GM19328 (cell line): ENCODE measurements around the gene PRICKLE1.
A peak's percentile ranks its signal among the peaks of the same experiment; 100 is the strongest.

Source experiments
- ATAC-seq: cut with Tn5 transposase; IDR thresholded peaks from one replicate; pipeline ENCODE4 v1.9.1; 2021; ENCODE audit warnings: mild to moderate bottlenecking, moderate library complexity; ENCODE audit not compliant: unreplicated experiment

The PRICKLE1 gene

GRCh38 chr12:42496886-42497285, 92.7 kb downstream of the PRICKLE1 start:
- no peak for ATAC-seq

- no peak for ATAC-seq
Measured at GRCh38 chr12:42495244-42495643, 94.3 kb downstream of the PRICKLE1 start.

GRCh38 chr12:42492267-42492666, 97.3 kb downstream of the PRICKLE1 start:
- no peak for ATAC-seq

GRCh38 chr12:42490261-42490842, 99.2 kb downstream of the PRICKLE1 start:
- no peak for ATAC-seq

DNA sequence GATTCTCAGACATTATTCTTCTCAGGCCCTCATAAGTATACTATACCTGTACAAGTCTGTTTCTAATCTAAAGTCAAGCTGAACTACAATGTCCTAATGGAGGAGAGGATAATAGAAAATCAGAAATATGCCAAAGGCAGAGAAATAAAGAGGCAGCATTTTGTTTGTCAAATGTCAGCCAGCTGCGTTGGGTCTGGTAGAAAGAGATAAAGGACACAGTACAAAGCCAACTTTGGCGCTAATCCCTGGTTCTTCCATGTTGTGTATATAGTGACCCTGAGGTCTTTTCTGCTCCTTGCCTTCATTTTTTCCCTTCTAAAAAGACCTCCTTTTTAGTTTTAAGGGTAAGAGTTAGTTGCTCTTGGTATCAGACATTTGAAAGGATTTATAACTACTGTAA, 103.1 kb downstream of the PRICKLE1 start:
- no peak for ATAC-seq

GRCh38 chr12:42485823-42486222, 103.7 kb downstream of the PRICKLE1 start:
- ATAC-seq, result no peak

- ATAC-seq, result no peak
Measured at GRCh38 chr12:42484996-42485395, 104.5 kb downstream of the PRICKLE1 start.

- peak; percentile 29 for ATAC-seq
Measured at GRCh38 chr12:42483521-42483790, 106.1 kb downstream of the PRICKLE1 start.

DNA sequence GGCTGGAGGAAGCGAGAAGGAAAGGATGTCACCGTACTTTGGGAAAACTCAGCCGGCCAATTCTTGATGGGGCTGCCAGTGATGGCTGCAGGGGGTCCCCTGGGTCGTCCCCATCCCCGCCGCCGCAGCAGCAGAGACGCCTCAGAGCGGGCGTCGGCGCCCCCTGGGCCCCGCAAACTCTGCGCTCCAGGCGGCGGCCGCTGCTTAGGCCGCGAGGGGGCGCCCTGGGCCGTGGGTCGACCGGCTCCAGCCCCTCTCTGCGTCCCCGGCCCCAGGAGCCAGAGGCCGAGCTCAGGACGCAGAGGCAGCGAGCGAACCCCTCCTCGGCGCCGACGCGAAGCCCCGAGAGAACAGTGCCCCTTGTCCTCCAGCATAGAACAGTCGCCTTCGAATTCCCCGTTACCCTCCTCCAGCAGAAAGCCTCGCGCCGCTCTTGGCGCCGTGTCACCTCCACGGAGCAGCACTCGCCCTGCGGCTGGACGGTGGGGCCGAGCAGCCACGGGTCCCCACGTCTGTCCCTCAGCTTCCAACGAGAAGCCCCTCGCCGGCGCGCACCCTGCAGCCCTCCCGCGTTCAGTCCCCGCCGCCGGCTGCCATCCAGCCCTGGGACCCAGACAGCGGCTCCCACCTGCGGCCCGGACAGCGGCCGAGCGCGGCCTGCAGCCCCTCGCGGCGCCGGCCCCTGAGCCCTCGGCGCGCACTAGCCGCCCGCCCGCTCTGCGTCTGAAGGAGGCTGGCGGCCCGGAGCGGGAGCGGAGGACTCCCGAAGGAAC, 106.6 kb downstream of the PRICKLE1 start:
- peak; percentile 77 for ATAC-seq

DNA sequence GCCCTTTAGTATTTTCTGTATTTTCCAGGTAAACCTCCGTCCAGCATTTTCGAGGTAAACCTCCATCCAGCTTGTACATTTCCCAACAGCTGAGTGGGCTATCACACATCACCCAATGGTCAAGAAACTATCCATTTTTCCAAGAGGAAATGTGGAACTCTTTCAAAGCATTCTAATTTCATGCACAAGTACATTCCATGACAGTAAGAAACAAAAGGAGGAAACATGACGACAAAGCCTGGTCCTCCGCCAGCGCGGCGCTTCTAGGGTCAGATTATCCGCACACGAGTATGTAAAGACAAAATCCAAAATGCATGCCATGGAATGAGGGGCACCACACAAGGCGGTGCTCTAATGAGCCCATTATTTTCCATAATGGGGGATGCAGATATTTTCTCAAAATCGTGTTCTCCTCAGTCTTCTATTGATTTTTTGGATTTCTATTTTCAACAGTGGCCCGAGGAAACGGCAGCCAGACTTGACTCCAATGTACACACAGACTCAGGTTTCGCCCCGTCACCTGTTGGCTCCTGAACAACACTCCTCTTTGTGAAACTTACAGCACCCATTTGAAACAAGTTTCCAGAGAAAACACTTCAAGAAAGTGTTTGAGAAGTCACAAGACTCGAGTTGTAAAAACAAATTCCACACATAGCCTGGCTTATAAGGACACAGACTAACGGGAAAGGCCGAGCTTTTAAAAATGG, 107.4 kb downstream of the PRICKLE1 start:
- ATAC-seq, result no peak

DNA sequence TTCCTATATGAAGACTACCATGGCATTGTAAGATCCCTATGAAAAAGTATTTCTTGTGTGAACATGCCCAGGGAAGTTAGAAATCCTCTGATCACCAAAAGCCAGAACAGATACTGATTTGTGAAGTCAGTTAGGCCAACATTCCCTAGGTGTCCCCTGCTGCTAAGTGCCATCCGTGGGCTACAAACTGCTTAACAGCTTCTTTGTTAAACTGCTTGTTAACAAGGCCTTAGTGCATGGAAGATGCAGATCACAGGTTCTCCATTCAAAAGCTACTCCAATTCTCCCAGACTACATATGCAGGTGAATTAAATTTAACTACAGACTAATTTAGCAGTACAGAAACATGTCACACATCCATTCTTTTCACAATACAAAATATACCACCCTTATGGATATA, 108.2 kb downstream of the PRICKLE1 start:
- ATAC-seq, result no peak

- ATAC-seq, result no peak
Measured at GRCh38 chr12:42477941-42478340, 111.6 kb downstream of the PRICKLE1 start.

DNA sequence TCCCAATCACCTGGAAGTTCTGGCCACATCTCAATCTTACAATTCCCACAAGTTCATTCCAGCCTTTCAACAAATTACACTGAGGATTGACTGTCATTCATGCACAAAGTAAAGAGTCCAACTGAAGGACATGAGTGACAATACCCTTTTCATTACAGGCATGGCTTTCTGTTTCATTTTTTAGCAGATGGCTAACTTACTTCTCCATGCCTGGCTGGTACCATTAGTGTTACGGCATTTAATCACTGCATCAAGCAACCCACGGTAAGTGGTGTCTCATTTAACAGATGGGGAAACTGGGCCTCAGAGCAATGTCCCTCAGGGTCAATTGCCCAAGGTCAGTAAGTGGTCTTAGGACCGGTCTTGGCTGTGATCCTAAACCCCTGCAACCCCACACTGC, 114.4 kb downstream of the PRICKLE1 start:
- no peak for ATAC-seq

- no peak for ATAC-seq
Measured at GRCh38 chr12:42474391-42474790, 115.2 kb downstream of the PRICKLE1 start.

DNA sequence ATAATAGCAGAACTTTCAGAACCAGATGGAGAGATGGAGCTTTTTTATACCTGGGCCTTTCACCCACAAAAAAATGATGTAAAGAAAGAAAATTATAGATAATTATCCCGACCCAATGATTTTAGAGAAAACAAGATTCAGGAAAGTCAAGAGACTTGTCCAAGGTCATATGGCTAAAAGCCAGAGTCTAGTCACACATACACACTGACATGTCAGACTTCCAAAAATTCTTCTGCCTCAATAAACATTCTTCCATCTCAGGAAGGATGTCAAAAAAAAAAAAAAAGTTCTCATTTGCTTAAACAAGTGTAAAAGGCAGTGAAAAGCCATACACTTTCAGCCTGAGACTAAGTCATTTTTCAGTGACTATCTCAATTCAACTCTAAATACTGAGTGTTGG, 116.0 kb downstream of the PRICKLE1 start:
- no peak for ATAC-seq

- ATAC-seq, result no peak
Measured at GRCh38 chr12:42473130-42473529, 116.4 kb downstream of the PRICKLE1 start.

DNA sequence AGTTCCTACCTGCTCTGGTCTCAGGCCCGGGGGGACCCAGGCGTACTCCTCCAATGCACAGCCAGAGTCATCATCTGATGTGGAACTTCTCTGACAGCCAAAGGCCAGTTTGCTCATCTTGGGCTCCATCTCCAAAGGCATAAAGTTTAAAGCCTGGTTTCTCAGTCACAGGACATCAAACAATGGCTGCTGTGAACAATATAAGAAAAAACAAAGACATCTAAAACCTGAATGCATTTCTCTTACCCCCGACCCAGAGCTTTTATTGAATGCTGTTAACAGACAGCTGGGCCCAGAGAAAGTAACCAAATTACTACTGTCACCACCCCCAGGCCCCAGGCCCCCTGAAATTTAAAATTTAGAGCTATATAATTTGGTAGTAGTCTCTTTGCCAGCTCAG, 117.2 kb downstream of the PRICKLE1 start:
- no peak for ATAC-seq

DNA sequence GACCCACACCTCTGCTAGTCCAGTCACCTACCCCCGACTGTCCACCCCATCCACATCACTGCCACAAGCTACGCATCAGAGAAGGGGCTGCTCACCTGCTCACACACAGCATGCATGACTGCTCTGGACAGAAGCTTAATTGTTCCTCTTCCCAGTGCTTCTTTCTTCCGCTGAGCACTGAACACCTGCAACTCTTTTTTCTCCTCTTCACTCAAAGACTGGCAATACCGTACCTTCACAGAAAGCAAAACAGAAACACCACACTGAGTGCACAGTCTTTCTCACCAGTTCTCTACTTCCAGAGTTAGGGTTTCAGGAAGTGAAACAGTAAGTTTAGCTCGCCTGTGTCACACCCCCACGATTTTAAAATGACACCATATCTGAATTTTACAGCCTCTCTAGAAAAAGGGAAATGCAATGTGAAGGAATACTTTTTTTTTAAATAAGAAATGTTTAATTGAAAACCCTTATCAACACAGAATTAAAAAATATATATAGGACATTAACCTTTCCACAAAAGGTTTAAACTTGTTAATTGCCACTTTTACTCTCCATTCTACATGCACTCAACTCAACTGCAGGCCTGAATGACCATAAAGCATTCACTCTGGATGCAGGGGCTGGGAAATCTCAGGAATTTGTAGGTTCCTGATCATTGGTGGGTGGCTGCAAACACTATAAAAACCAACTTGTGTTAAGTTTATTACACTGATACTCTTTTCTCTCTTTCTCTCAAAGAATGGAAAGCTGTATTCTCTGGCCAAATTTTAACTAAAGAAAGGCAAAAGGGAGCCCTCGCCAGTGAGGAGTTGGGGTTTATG, 120.0 kb downstream of the PRICKLE1 start:
- ATAC-seq, result peak; percentile 98

- ATAC-seq, result no peak
Measured at GRCh38 chr12:42468921-42469320, 120.6 kb downstream of the PRICKLE1 start.

DNA sequence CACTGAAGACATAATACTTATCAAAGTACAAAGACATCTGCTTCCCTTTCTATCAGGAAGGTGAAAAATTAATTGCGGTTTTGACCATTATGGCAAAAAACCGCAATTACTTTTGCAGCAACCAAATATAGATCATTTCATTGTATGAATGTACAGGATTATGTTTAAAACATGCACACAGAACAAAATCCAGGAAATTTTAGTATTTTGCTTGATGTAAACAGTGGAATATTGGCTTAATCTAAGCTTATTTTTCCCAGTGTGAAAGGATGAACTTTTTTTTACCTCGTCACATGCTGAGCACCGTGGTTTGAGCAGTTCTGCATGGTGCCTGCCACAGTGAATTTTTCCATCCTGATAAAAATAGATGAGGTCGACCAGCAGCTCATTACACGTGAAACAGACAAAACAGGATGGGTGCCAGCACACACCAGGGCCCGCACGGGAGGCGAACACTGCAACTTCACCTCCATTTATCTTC, 121.2 kb downstream of the PRICKLE1 start:
- ATAC-seq, result no peak

DNA sequence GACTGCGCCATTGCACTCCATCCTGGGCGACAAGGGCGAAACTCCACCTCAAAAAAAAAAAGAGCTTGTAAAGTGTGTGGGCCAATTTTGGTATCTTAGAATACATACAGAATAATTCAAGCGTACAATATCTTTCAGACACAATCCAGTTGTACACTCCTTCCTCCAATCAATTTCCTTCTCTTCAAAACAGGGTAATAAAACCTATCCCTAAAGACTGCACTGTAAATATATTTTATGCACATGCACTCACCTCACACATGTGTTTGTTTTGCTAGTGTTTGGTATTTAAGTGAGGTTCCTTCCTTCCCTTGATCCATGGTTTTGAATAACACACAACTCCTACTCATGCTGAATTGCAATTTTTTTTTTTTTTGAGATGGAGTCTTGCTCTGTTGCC, 125.9 kb downstream of the PRICKLE1 start:
- ATAC-seq, result no peak
